GM19395 (cell line): ENCODE results near the gene QRICH2.

Experiments used
- ATAC-seq: cut with Tn5 transposase; IDR thresholded peaks from one replicate; pipeline ENCODE4 v1.9.1; 2021; ENCODE audit warnings: mild to moderate bottlenecking, moderate library complexity; ENCODE audit not compliant: unreplicated experiment

QRICH2 gene

GRCh38 chr17:76279742-76280287, 28.3 kb downstream of the QRICH2 start:
- no peak for ATAC-seq

- ATAC-seq, result peak; percentile 62
Observed at GRCh38 chr17:76278952-76279741, 28.9 kb downstream of the QRICH2 start.

GRCh38 chr17:76278268-76278908, 29.7 kb downstream of the QRICH2 start:
- no peak for ATAC-seq

GRCh38 chr17:76277300-76278267, 30.5 kb downstream of the QRICH2 start:
- no peak for ATAC-seq

GRCh38 chr17:76276461-76277299, 31.4 kb downstream of the QRICH2 start:
- no peak for ATAC-seq

GRCh38 chr17:76276069-76276431, 32.0 kb downstream of the QRICH2 start:
- no peak for ATAC-seq

GRCh38 chr17:76275382-76276068, 32.6 kb downstream of the QRICH2 start:
- ATAC-seq, result no peak

GRCh38 chr17:76274112-76274956, 33.7 kb downstream of the QRICH2 start:
- no peak for ATAC-seq

- no peak for ATAC-seq
Observed at GRCh38 chr17:76273445-76274111, 34.5 kb downstream of the QRICH2 start.

- peak; percentile 21 for ATAC-seq
Observed at GRCh38 chr17:76272541-76273444, 35.3 kb downstream of the QRICH2 start.

GRCh38 chr17:76271669-76272540, 36.2 kb downstream of the QRICH2 start:
- peak; percentile 53 for ATAC-seq

- ATAC-seq, result peak; percentile 2
Observed at GRCh38 chr17:76270770-76271668, 37.1 kb downstream of the QRICH2 start.

GRCh38 chr17:76270127-76270592, 37.9 kb downstream of the QRICH2 start:
- ATAC-seq, result no peak

- no peak for ATAC-seq
Observed at GRCh38 chr17:76268991-76269981, 38.8 kb downstream of the QRICH2 start.
